HAP-1 (cell line): ENCODE results near the gene SHISA3.

ENCODE experiments used
- DNase-seq, 2 experiments: peaks; one replicate each; pipeline ENCODE4 v3.0.0-alpha.2; 2016 to 2020; ENCODE audit warnings: low spot score in 2 of 2
- H3K27me3 ChIP-seq: fragments of 250-450 bp; sonication (Bioruptor Pico); 2 replicates; pipeline ENCODE4 v1.5.1; 2020; ENCODE audit warnings: low read depth, mild to moderate bottlenecking, moderate library complexity
- H3K36me3 ChIP-seq: fragments of 250-450 bp; sonication (Bioruptor Pico); replicated peaks from 2 replicates; pipeline ENCODE4 v1.5.1; 2020; ENCODE audit warnings: mild to moderate bottlenecking
- H3K4me1 ChIP-seq: fragments of 250-450 bp; sonication (Bioruptor Pico); 2 replicates; pipeline ENCODE4 v1.5.1; 2020; ENCODE audit warnings: mild to moderate bottlenecking
- H3K4me3 ChIP-seq: fragments of 250-450 bp; sonication (Bioruptor Pico); 2 replicates; pipeline ENCODE4 v1.5.1; 2020; ENCODE audit warnings: mild to moderate bottlenecking, moderate library complexity
- H3K9me3 ChIP-seq: fragments of 250-450 bp; sonication (Bioruptor Pico); 2 replicates; pipeline ENCODE4 v1.5.1; 2020; ENCODE audit warnings: mild to moderate bottlenecking, moderate library complexity
- in situ Hi-C: fragments of 300-500 bp; cut with MboI; formaldehyde crosslinking; loops from 3 replicates; pipeline ENCODE4 v1.14.3; 2020; ENCODE audit warnings: low sequenced_read_pairs, inconsistent platforms, mixed read lengths

SHISA3 gene

GRCh38 chr4:42396752-42397634, at the start of gene SHISA3:
TSS of gene SHISA3 (plus strand) at chr4:42397488. CDS start at chr4:42398057, 569 bp downstream.
- no peaks in the 10 kb centered on the region for H3K9me3 ChIP-seq
- peaks cover 14% of the 10 kb centered on the region for H3K4me1 ChIP-seq
- peak within 1 kb of the TSS; percentile 75 for H3K4me3 ChIP-seq
- peak; percentile 86 to 92 for DNase-seq
- in situ Hi-C loops, result loop anchor here (10.0 kb wide), 1 partner anchor 112 kb away; no protein-coding TSS in a partner anchor
- H3K27me3 ChIP-seq, result no peaks in the 10 kb centered on the region
- H3K36me3 ChIP-seq, result peaks cover 17% of the 10 kb centered on the region

GRCh38 chr4:42348247-42348646, 49.0 kb upstream of the SHISA3 start:
- no peaks in the 10 kb centered on the region for H3K4me1 ChIP-seq
- no peaks in the 10 kb centered on the region for H3K27me3 ChIP-seq
- no peak overlapping the region for H3K4me3 ChIP-seq
- in situ Hi-C loops, result no loop called here
- no peak for DNase-seq
- H3K36me3 ChIP-seq, result no peaks in the 10 kb centered on the region
- H3K9me3 ChIP-seq, result no peaks in the 10 kb centered on the region

DNA sequence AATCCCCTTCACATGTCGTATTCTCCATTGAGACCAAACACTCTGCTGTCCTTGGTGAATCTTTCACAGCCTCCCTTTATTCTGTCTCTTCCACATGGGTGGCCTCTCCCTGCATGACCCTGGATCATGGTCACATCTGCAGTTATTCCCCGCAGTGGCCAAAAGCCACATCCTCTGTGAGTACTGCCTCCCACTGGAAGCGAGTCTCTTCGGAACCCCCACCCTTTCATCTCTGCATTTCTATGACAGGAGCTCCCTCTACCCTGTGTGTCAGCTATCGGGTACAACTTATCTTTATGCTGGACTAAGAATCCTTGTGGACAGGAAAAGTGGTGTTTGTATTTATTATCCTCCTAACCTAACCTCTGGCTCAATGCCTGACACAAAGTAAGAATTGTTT, 48.6 kb upstream of the SHISA3 start:
- Histone ChIP-seq H3K36me3 (no peaks in the 10 kb centered on the region), H3K9me3 (no peaks in the 10 kb centered on the region), H3K4me3 (no peak overlapping the region), H3K4me1 (no peaks in the 10 kb centered on the region), H3K27me3 (no peaks in the 10 kb centered on the region)
- DNase-seq, result no peak
- in situ Hi-C loops, result no loop called here

DNA sequence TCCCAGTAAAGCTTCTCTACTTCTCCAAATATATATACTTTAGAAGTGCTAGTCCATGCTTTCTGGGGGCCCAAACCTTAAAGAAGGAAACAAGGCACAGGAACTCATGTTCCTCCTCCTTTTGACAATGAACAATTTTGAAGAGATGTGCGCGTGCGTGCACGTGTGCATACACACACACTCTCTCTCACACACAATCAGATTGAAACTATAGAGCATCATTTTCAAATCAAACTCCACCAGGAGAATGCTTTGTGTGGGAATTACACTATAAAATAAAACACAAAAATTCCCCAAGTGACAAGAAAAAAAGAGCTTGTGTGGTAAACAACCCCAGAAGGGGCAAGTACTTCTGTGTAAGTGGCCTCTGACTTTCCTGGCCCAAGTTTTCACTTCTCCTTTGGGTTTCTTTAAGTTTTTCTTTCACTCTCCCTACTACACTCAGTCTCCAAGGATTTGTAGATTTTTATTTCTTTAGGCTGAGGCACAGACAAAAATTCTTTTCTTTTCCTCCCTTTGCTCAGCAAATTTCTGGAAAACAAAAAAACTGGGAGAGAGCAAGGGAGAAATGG, 46.6 kb upstream of the SHISA3 start:
- no peaks in the 10 kb centered on the region for H3K36me3 ChIP-seq
- no peaks in the 10 kb centered on the region for H3K4me1 ChIP-seq
- DNase-seq, result no peak
- H3K27me3 ChIP-seq, result no peaks in the 10 kb centered on the region
- in situ Hi-C loops, result no loop called here
- no peak overlapping the region for H3K4me3 ChIP-seq
- no peaks in the 10 kb centered on the region for H3K9me3 ChIP-seq

- Histone ChIP-seq H3K27me3 (no peaks in the 10 kb centered on the region), H3K4me1 (no peaks in the 10 kb centered on the region), H3K4me3 (no peak overlapping the region), H3K9me3 (no peaks in the 10 kb centered on the region), H3K36me3 (no peaks in the 10 kb centered on the region)
- in situ Hi-C loops, result no loop called here
- no peak for DNase-seq
Observed at GRCh38 chr4:42352049-42352448, 45.2 kb upstream of the SHISA3 start.

- H3K36me3 ChIP-seq, result no peaks in the 10 kb centered on the region
- DNase-seq, result no peak
- H3K4me1 ChIP-seq, result no peaks in the 10 kb centered on the region
- no peak overlapping the region for H3K4me3 ChIP-seq
- in situ Hi-C loops, result no loop called here
- no peaks in the 10 kb centered on the region for H3K9me3 ChIP-seq
- no peaks in the 10 kb centered on the region for H3K27me3 ChIP-seq
Observed at GRCh38 chr4:42357325-42357724, 40.0 kb upstream of the SHISA3 start.

DNA sequence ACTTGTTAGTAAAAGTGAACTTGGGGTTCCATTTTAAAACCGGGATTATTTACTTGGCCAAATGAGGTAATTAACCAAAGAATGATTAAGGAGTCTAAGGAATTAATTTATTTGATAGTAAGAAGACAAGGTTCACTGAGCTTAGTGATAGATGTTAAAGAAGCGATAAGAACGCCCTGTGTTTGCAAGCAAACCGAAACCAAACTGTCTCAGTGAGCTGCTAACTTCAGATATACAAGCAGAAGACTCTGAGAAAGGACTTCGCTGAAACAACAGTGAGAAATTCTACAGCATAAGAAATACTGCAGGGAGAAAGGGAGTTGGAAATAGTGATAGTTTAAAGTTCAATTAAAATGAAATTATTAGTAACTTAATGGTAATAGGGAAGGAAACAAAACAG, 37.6 kb upstream of the SHISA3 start:
- in situ Hi-C loops, result no loop called here
- no peaks in the 10 kb centered on the region for H3K4me1 ChIP-seq
- no peaks in the 10 kb centered on the region for H3K27me3 ChIP-seq
- DNase-seq, result no peak
- H3K36me3 ChIP-seq, result no peaks in the 10 kb centered on the region
- no peak overlapping the region for H3K4me3 ChIP-seq
- no peaks in the 10 kb centered on the region for H3K9me3 ChIP-seq

DNA sequence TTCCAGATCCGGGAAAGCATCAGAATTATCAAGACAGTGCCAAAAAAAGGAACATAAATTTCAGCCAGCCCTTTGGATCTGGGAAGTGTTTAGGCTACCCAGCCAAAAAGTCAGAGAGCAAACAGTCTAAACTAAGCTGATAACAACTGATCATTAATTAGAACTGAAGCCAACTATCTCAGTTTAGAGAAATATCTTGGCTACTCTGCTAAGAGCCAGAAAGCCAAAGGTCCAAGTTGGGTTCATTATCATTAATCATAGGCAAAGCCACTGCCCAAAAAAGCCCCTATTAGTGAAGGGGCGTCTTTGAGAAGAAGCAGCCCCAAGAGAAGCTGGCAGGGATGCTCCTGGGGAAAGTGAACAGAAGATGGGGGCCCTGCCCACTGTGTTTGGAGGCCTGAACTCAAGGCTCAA, 37.0 kb upstream of the SHISA3 start:
- DNase-seq, result no peak
- H3K27me3 ChIP-seq, result no peaks in the 10 kb centered on the region
- H3K9me3 ChIP-seq, result no peaks in the 10 kb centered on the region
- no peak overlapping the region for H3K4me3 ChIP-seq
- in situ Hi-C loops, result no loop called here
- no peaks in the 10 kb centered on the region for H3K36me3 ChIP-seq
- no peaks in the 10 kb centered on the region for H3K4me1 ChIP-seq

DNA sequence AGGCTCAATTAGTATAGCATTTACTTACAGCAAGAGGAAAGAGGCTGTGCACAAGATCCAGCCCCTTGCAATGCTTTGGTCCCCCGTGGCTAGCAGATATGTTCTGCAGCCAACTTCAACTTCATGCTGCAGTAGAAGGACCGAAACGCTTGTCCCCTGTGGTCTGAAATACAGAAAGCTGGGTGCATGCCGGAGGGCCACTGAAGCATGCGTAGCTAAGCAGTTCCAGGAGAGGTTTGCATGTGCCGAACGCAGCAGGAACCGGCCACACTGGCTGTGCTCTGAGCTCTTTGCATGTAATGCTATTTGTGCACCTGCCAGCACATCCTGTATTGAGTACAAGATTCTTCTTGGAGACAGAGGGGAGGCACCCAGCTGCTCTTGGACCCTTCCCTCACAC, 35.8 kb upstream of the SHISA3 start:
- Histone ChIP-seq H3K9me3 (no peaks in the 10 kb centered on the region), H3K4me3 (no peak overlapping the region), H3K36me3 (no peaks in the 10 kb centered on the region), H3K4me1 (no peaks in the 10 kb centered on the region), H3K27me3 (no peaks in the 10 kb centered on the region)
- in situ Hi-C loops, result no loop called here
- no peak for DNase-seq

DNA sequence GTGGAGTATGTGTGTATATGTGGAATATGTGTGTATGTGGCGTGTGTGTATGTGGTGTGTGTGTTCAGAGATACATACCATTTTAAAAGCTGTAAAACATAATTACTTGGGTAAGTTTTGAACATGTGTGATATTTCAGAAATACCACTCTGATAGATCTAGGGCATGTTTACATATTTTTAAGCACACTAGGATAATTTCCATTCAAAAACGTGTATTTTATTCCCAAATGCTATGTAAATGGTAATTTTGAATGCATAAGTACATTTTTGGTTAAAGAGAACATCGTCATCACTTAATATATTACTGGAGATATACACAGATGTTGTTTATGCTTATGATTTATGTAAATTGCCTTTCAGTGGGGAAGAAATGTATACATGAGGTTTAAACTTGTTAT, 34.7 kb upstream of the SHISA3 start:
- Histone ChIP-seq H3K36me3 (no peaks in the 10 kb centered on the region), H3K9me3 (no peaks in the 10 kb centered on the region), H3K4me1 (no peaks in the 10 kb centered on the region), H3K4me3 (no peak overlapping the region), H3K27me3 (no peaks in the 10 kb centered on the region)
- in situ Hi-C loops, result no loop called here
- no peak for DNase-seq

- H3K4me3 ChIP-seq, result no peak overlapping the region
- in situ Hi-C loops, result no loop called here
- no peaks in the 10 kb centered on the region for H3K4me1 ChIP-seq
- no peaks in the 10 kb centered on the region for H3K36me3 ChIP-seq
- no peak for DNase-seq
- H3K27me3 ChIP-seq, result no peaks in the 10 kb centered on the region
- H3K9me3 ChIP-seq, result no peaks in the 10 kb centered on the region
Observed at GRCh38 chr4:42363614-42364013, 33.7 kb upstream of the SHISA3 start.

DNA sequence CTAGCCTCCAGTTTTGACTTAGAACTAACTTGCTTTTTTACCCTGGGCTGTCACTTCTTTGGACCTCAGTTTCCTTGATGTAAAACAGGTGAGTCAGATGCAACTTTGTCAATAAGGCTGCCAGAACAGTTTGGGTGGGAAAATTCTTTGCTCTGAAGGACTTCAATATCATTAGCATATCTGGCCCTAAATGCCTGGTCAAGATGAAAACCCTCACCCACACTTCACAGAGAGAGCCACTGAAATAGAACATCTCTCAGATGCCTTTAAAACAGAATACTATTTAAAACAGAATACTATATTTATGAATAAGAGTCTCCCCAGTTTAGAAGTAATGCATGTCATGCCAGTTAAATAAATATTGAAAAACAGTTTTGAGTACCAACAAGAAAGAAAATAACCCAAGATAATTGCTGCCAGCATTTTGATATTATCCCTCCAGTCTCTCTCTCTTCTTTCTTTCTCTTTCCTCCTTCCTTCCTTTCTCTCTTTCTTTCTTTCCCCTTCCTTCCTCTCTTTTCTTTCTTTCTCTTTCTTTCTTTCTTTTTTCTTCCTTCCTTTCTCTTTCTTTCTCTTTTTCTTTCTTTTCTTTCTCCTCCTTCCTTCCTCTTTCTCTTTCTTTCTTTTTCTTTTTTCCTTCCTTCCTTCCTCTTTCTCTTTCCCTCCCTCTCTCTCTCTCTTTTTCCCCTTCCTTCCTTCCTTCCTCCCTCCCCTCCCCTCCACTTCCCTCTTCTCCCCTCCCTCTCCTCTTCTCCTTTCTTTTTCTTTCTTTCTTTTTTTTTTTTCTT, 32.8 kb upstream of the SHISA3 start:
- Histone ChIP-seq H3K4me3 (no peak overlapping the region), H3K27me3 (no peaks in the 10 kb centered on the region), H3K36me3 (no peaks in the 10 kb centered on the region), H3K4me1 (no peaks in the 10 kb centered on the region), H3K9me3 (no peaks in the 10 kb centered on the region)
- DNase-seq, result no peak
- in situ Hi-C loops, result no loop called here

GRCh38 chr4:42366959-42367358, 30.3 kb upstream of the SHISA3 start:
- Histone ChIP-seq H3K4me3 (no peak overlapping the region), H3K4me1 (peaks cover 6% of the 10 kb centered on the region), H3K27me3 (no peaks in the 10 kb centered on the region), H3K36me3 (no peaks in the 10 kb centered on the region), H3K9me3 (no peaks in the 10 kb centered on the region)
- no peak for DNase-seq
- in situ Hi-C loops, result no loop called here

- in situ Hi-C loops, result no loop called here
- no peaks in the 10 kb centered on the region for H3K27me3 ChIP-seq
- no peaks in the 10 kb centered on the region for H3K9me3 ChIP-seq
- no peaks in the 10 kb centered on the region for H3K36me3 ChIP-seq
- DNase-seq, result no peak
- H3K4me3 ChIP-seq, result no peak overlapping the region
- peaks cover 8% of the 10 kb centered on the region for H3K4me1 ChIP-seq
Observed at GRCh38 chr4:42369489-42369888, 27.8 kb upstream of the SHISA3 start.
